Activated CD4-positive, alpha-beta T cell treated with anti-CD3 and anti-CD28 coated beads, Interleukin-2, amount 50 U/mL, for 24 hours (primary cell): Measurements from ENCODE around the gene RPL10.

ENCODE experiments used
- DNase-seq, 2 donors: peaks; one replicate each; pipeline ENCODE4 v3.0.0-alpha.2; 2020; ENCODE audit warnings: low read depth in 1 of 2, low spot score in 1 of 2

The RPL10 gene

GRCh38 chrX:154362085-154362742 is 36.0 kb upstream of the RPL10 start:
- DNase-seq: no peak

GRCh38 chrX:154363706-154364439 is 34.3 kb upstream of the RPL10 start:
- no peak for DNase-seq

GRCh38 chrX:154365052-154365600 is 33.1 kb upstream of the RPL10 start:
- DNase-seq: no peak

GRCh38 chrX:154365997-154366665 is 32.0 kb upstream of the RPL10 start:
- DNase-seq: no peak

GRCh38 chrX:154366666-154367055 is 31.5 kb upstream of the RPL10 start:
- DNase-seq: no peak

GRCh38 chrX:154367474-154368308 is 30.5 kb upstream of the RPL10 start:
- DNase-seq: no peak

- peak; percentile 69 to 83 for DNase-seq
These were observed 29.3 kb upstream of the RPL10 start for GRCh38 chrX:154368630-154369448.

GRCh38 chrX:154369449-154370299 is 28.5 kb upstream of the RPL10 start:
- peak; percentile 32 to 47 for DNase-seq

- DNase-seq: no peak
These were observed 27.7 kb upstream of the RPL10 start for GRCh38 chrX:154370300-154371016.

GRCh38 chrX:154371017-154371788 is 27.0 kb upstream of the RPL10 start:
- peak; percentile 75 to 87 for DNase-seq

GRCh38 chrX:154371789-154372300 is 26.3 kb upstream of the RPL10 start:
- no peak for DNase-seq

- no peak for DNase-seq
These were observed 25.6 kb upstream of the RPL10 start for GRCh38 chrX:154372612-154373022.

GRCh38 chrX:154373340-154374306 is 24.6 kb upstream of the RPL10 start:
- no peak for DNase-seq

- no peak for DNase-seq
These were observed 23.6 kb upstream of the RPL10 start, which contains the start of gene FLNA for GRCh38 chrX:154374313-154375155. FLNA (minus strand) TSS chrX:154374634; CDS start chrX:154371245, 3,389 bp downstream.

- no peak for DNase-seq
These were observed 23.0 kb upstream of the RPL10 start for GRCh38 chrX:154375156-154375504.
